ENCODE results near the gene SUPT3H.

SUPT3H gene

DNA sequence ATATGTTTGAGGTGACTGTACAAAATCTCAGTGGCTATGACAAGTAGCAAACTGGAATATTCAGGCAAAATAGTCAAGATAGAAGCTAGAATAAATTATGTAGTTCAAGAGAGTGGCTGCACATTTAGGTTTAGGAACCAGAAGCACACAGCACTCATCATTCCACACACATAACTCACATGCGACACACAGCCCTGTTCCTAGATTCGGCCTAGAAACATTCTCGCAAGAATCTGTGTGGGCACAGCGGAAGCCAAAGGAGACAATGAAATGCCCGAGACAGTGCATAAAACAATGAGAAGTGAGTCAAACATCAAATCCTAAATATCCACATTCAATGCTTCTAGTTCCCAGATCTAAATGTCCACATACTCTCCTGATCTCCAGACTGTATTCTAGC is 9.5 kb upstream of the SUPT3H start:
- DNase-seq = no peak

GRCh38 chr6:45386501-45386900 is 8.8 kb upstream of the SUPT3H start:
- no peak for DNase-seq

DNA sequence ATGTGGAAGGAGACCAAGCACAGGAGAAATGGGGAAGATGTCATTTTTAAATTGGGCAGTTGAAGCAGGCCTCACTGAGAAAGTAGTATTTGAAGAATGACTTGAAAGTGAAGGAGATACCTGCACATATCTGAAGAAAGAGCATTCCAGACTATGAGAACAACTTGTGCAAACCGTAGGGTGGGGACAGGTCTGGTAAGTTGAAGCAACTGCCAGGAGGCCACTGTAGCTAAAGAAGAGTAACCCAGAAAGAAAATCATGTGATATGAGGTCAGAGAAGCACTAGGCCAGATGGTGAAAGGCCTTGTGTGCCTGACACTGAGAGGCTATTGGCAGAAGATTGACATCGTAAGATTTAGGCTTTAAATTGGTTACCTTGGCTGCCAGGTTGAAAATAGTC is 4.7 kb upstream of the SUPT3H start:
- DNase-seq = no peak

DNA sequence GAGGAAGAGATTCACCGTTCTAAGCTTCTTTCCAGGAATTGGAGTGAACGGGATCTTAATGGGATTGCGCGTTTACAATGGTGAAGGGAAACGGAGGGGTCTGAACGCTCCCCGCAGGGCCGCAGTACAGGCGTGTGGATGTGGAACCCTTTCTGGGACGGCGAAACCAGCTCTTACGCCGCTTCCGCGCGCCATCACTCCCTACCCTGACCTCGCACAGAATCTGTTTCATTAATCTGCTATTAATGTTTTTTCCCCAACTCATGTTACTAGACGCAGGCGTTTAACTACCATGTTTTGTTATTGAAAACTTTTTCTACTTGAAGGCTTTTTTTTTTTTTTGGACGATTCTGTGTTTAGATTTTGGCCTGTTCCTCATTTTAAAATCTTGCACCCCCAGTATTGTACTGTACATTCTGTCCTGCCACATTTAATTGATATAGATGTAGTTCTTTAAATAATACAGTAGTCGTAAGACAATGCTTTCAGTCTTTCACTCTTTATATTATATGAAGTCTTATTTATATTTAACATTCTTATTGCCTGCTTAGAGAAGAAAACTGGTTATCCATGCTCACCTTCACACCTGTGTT is 696 bp upstream of the SUPT3H start:
- no peak for DNase-seq

DNA sequence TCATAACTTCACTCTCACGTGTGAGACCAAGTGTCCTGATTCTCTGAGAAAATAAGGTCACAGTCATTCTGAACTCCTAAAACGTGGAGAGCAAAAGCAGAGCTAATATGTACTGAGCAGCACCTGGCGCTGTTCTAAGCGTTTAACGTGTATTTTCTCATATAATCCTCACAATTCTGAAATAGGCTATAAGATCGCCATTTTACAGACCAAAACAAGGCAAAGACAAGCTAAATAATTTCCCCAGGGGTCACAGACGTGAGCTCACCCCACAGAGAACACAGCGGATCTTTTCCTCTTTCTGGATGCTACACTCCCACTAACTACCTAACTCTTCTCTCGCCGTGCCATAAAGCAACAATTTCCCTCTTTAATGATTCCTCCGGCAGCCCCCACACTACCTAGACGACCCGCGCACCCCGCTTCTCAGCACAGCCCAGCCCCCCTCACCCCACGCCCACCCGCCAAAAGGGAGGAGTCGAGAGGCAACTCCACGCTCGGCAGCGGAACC is 636 bp downstream of the SUPT3H start:
- DNase-seq = no peak

GRCh38 chr6:45376310-45377042 is 1.3 kb downstream of the SUPT3H start:
- DNase-seq = no peak

DNA sequence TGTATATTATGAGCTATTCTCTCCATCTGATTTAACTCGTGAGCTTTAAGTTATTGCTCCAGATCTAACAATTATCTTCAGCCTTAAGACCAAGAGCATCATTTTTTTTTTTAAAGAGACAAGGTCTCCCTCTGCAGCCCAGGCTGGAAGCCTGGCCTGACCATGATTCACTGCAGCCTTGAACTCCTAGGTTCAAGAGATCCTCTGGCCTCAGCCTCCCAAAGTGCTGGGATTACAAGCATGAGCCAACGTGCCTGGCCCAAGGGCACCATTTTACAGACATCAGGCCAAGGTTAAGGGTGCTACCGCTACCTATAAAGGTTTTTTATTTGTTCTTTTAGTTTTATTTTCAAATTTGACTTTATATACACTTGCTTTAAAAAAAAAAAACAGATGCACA is 2.3 kb downstream of the SUPT3H start:
- no peak for DNase-seq

DNA sequence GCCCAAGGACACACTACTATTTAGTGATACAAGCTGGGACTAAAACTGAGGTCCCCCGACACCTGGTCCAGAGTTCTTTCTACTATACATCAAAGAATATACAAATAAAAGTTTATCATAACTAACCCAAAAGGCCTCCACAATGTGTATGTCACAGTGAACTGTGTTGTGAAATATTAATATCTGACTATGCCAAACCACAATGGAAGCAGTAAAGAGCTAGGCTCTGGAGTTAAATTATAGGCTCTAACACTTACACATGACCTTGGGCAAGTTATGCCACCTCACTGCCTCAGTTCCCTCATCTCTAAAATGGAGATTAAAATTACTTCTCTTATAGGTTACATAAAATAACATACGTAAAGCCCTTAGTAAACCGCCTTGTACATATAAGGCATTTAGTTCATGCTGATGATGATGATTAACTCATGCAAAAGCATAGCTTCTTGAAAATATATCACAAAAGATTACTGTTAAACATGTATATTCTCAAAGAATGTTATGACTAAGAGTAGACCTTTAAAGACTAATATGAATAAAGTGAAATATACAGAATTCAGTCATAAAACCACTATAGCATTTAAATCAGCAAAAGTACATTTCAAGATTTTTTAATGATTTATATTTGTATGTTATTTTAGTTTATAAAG is 5.7 kb downstream of the SUPT3H start:
- DNase-seq = no peak

GRCh38 chr6:45369870-45370269 is 7.9 kb downstream of the SUPT3H start:
- DNase-seq = no peak

GRCh38 chr6:45367999-45368398 is 9.7 kb downstream of the SUPT3H start:
- DNase-seq = no peak

DNA sequence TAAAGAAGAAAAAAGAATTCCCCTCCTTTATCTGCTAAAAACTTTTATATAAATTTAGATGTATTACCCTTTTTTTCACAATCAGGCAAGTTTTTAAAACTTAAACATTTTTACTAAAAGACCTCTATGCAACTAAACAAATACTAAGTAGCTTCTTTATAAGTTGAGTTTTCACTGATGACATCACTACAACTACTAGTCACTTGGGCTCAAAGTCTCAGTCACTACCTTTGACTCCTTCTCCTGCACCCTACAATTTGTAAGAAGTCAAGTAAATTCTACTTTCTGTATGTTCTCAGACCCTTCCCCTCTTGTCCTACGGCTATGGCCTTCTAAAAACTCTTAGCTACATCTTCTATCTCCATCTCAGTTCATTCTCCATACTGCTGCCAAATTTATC is 11.2 kb downstream of the SUPT3H start:
- no peak for DNase-seq

DNA sequence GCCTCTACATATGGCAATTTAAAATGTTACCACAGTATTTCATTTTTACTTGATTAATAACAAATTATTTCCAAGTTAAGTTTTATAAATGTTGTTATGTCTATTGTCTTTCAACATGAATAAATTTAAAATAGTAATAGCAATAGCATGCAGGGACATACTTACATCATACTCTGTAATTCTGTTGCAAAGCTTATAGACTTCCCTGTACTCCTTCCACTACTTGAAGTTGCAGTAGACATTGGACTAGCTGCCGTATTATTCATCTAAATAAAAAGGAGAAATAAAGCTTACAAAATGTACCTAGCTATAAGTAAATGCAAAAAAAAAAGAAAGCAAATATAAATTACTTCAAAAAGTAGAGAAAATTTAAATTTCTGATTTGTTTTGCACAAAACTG is 12.7 kb downstream of the SUPT3H start:
- DNase-seq = no peak

DNA sequence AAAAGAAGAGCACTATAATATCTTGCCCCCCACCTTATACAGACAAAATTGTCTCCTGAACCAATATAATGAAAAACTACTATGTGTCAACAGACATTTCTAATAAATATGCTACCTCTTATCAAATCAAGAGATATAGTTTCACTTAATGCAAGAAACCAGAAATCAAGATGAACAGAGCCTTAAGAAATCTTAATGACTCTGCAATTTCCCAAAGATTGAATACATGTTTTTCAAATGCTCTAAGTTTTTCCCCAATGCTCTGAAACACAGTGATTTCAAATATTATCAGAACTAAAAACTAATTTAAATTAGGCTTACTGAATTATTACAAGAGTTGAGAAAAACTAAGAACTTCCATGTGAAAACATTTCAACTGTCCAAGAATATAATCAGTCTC is 13.3 kb downstream of the SUPT3H start:
- no peak for DNase-seq

DNA sequence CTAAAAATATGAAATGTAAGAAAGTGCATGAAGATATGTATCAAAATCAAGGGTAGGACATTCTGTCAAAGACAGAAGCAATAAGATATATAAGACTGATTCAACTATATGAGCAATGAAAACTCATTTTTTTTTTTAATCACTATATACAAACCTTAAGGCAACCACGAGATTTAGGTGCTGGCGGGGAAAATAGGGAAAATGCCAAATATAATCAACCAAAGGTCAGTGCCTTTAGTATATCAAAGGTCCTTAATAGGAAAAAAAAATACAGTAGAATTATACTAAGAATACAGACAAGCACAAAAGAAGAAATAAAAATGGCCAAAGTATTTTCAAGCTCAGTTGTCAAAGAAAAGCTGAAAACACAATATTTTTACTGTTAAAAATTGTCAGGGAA is 24.1 kb downstream of the SUPT3H start:
- no peak for DNase-seq

GRCh38 chr6:45351667-45352066 is 26.1 kb downstream of the SUPT3H start:
- no peak for DNase-seq

GRCh38 chr6:45351076-45351475 is 26.7 kb downstream of the SUPT3H start:
- DNase-seq = no peak

GRCh38 chr6:45350186-45350710 is 27.5 kb downstream of the SUPT3H start:
- DNase-seq = no peak

- no peak for DNase-seq
Observed at GRCh38 chr6:45344900-45345299, 32.8 kb downstream of the SUPT3H start.

- no peak for DNase-seq
Observed at GRCh38 chr6:45328523-45328922, 49.2 kb downstream of the SUPT3H start.

DNA sequence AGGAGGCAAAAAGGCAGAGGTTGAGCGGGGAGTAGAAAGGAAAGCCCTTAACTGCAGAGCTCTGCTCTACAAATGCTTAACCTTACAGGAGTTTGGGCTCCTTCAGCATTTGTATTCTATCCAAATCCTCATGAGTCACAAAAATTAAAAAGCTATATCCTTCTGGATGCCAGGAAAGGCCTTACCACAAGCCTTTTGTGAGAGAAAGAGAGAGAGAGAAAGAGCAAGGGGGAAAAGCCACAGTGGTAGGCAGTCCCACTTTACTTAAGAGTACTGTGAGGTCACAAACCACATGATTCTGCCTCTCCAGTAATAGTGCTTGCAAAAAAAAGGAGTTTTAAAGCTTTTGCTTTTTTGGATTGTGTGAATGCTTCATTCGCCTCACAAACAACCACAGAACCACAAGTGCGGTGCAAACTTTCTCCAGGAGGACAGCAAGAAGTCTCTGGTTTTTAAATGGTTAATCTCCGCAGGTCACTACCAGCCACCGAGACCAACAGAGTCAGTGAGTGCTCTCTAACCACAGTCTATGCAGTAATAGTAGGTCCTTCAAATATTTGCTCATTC is 49.7 kb downstream of the SUPT3H start, which contains the start of gene RUNX2:
Gene RUNX2 (plus strand): TSS at position 375 of the 567 bp plus-strand sequence. CDS start 397 bp downstream, outside the sequence.
- DNase-seq = no peak

DNA sequence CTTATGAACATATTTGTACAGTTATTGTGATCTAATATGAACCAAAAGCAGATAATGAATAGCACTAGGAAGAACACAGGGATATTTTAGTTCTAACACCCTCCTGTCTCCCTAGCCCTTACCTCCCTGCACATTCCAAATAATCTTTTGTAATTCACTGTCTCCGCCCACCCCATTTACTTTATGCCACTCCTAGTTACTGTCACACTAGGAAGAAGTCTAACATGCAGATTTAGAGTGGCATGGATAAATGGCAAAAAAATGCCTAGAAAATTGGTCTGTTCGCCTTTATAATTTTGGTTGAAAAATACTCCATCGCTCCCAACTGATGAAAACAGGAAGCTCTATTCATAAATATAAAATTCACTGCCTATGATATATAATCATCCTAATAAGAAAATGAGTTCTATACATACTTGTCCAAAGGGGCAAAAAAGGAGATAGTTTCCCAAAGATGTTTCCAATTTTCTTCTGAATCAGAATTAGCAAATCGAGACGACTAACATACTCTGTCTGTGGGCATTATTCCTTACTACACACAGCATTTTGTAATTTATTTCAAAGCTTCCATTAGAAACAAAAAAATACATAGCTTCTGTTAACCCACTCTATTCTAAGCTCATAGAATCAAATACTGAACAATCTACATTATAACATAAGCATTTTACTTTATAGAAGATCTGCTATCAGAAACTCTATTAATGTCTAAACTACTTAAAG is 50.9 kb downstream of the SUPT3H start:
- no peak for DNase-seq

DNA sequence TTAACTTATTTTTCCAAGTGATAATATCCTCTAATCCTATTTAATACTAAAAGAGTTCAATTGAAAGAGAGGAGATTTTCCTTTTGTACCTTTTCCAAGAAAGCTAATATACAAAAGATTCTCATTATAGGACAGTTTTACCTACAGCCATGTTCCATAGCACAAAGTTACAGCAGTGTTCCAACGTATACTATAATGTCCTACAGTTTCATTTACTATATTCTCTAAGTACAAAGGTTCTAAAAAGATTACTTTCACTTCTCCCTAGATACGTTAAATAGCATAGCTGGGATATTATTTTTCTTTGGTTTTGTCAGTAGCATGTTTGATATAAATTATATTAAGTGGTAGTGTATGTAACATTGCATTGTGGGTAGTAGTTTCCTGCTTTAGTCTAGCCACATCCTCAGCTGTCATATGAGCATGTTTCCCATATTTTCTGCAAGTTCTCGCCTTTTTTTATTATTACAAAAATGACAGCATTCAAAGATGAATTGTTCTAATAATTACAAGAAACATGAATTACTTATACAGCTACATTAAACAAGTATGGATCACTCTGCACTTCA is 54.0 kb downstream of the SUPT3H start:
- DNase-seq = no peak
